ENCODE data around the gene SUN1.
A peak's percentile ranks its signal among the peaks of the same experiment; 100 is the strongest.

The SUN1 gene

GRCh38 chr7:908591-909357 is 76.5 kb downstream of the SUN1 start:
- peak in 4 of 5 experiments; percentile 33 to 59 (median 49) for DNase-seq

DNA sequence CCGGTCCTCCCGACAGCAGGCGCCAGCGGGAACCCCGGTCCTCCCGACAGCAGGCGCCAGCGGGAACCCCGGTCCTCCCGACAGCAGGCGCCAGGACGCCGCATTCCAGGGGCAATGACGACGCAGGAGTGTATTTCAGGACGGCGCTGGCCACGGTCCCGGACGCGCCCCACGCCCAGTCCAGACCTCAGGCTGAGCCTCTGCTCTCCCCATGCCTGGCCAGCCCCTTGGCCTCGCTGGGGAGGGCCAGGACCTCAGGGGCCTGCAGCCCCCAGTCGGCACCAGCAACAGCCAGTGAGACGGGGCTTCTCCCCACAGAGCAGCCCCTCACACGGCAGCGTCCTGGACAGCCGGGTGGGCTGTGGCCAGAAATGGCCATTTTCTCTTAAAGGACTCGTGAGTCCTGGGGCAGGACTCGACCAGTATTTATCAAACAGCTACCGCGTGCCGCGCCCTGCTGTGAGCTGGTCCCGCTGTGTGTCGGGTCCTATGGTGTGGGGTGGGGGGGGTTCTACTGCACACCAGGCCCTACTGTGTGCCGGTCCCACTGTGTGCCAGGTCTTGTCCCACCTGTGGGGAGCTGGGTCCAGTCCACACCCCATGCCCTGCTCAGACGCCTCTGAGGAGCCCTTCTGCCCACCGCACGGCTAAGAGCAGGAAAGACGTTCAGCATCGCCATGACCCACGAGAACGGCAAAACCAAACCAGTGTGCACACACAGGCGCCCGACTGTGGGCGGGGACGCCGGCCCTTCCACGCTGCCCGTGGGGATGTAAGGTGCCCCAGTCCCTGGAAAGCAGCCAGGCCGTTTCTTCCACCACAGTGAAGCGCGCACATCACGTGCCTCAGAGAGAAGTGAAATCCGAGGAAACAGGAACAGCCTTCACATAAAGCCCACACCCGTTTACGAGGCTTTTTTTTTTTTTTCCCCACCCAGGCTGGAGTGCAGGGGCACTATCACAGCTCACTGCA is 77.4 kb downstream of the SUN1 start:
- peak in 1 of 5 experiments; percentile 27 for DNase-seq

DNA sequence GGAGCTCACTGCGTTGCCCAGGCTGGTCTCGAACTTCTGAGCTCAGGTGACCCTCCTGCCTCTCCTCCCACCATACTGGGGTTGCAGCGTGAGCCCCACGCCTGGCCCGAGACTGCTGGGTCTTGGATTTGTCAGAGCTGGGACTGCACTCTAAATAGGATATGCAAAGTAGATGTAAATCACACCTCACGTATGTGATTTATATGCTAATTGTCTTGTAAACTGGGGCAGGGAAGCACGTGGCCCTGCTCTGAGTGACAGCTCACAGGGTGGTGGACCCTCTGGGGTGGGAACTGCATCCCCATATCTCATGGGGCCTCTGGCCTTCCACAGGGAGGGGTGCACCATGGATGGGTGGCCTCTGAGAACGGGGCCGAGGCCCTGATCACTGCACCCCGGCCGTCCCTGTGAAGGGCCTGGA is 78.2 kb downstream of the SUN1 start:
- no peak for DNase-seq

- DNase-seq, result no peak
Observed at GRCh38 chr7:910931-911431, 78.7 kb downstream of the SUN1 start.

- DNase-seq, result no peak
Observed at GRCh38 chr7:911791-912480, 79.7 kb downstream of the SUN1 start.

DNA sequence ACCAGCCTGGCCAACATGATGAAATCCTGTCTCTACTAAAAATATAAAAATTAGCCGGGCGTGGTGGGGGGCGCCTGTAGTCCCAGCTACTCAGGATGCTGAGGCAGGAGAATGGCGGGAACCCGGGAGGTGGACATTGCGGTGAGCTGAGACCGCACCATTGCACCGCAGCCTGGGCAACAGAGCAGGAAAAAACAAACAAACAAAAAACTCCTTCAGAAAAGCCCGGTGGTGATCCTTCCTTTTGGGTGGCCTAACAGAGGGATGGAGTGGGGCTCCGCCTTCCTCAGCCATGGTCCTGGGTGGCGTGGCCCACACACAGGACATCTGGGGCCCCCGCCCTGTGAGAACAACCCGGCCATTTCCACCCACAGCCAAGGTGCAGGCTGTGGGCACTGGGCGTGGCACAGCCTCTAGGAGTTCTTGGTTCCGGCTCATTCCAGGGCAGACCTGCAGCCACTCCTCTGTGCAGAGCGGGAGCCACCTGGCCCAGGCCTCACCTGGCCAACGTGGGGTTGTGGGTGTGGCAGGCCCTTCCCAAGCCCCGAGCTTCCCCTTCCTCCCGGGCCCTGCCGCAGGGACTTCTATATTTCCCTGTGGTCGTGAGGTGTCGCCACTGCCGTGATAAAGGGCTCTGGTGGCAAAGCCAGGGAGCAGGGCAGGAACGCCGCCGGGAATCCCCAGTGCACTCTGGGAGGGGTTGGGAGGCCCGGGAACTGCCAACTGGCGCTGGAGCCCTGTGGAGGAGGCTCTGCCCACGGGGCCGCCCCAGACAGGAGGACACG is 81.7 kb downstream of the SUN1 start:
- DNase-seq, result no peak

- DNase-seq, result no peak
Observed at GRCh38 chr7:914521-915194, 82.4 kb downstream of the SUN1 start.

DNA sequence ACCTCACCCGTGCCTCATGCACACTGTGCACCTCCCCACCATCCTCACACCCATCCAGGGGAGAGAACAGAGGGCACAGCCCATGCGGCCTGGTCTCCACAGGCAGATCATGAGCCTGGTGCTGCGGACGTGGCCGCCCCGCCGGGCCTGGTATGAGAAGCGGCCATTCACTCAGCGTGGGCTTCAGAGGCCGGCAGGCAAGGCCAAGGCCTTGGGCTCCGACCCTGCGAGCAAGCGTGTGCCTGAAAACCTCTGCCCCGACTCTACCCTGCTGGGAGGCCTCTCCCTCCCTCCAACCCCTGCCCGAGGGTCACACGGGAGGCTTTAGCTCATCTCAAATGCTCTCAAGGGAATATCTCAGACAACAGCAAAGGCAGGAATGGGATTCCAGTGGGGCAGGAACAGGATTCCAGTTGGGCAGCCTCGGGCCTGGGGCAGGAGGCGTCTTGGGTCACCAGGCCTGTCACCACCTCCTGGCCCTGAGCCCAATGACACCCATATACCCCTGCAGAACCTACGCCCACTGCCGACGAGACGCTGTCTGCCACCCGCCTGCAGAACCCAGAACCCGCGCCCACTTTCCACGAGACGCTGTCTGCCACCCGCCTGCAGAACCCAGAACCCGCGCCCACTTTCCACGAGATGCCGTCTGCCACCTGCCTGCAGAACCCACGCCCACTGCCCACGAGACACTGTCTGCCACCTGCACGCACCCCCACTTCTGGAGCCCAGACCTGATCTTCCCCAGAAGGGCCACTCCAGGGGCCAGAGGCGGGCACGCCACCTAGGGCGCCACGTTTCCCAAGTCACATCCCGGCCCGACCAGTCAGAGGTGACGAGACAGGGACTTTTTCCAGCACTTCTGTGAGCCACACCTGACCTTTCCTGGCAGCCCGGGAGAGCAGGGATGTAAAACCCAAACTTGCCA is 83.3 kb downstream of the SUN1 start:
- no peak for DNase-seq

DNA sequence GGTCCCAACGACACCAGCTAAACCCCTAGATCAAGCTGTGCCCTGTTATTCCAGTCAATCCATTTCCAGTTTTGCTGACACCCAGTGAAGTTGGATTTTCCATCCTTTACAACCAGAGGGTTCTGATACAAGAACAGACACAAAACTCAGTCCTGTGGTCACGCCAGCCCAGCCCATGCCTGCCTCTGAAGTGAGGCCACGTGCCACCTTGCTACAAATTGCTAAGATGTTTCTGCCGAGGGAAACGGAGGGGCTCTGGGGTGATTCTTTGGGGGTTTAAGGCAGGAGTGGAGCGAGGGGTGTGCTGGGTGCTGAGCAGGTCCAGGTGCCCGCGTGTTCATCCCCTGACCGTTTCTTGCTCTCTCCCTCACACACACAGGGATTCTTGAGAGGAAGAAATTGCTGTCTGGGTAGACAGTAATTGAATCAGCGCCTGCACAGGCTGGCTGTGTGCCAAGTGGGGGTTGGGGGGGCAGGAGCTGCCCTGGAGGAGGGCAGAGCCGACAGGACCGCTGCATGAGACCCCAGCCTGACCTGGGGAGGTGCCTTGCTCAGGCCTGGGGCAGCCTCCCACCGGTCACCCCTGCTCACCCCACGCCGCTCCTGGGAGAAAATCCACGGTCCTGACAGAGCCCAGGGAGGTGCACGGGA is 84.1 kb downstream of the SUN1 start:
- no peak for DNase-seq

- peak in 1 of 5 experiments; percentile 1 for DNase-seq
Observed at GRCh38 chr7:917255-918117, 85.2 kb downstream of the SUN1 start.

DNA sequence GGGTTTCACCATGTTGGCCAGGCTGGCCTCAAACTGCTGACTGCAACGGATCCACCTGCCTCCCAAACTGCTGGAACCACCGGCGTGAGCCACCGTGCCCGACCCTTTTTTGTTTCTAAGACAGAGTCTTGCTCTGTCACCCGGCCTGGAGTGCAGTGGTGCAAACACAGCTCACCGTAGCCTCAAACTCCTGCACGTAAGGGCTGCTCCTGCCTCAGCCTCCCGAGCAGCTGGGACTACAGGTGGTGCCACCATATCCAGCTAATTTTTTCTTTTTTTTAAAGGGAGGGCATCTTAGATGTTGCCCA is 85.8 kb downstream of the SUN1 start:
- DNase-seq, result no peak

- peak in 1 of 5 experiments; percentile 3 for DNase-seq
Observed at GRCh38 chr7:918441-919113, 86.3 kb downstream of the SUN1 start.

GRCh38 chr7:919114-919442 is 86.8 kb downstream of the SUN1 start:
- DNase-seq, result peak in 1 of 5 experiments; percentile 3

- DNase-seq, result peak in 1 of 5 experiments; percentile 8
Observed at GRCh38 chr7:919924-920341, 87.7 kb downstream of the SUN1 start.

DNA sequence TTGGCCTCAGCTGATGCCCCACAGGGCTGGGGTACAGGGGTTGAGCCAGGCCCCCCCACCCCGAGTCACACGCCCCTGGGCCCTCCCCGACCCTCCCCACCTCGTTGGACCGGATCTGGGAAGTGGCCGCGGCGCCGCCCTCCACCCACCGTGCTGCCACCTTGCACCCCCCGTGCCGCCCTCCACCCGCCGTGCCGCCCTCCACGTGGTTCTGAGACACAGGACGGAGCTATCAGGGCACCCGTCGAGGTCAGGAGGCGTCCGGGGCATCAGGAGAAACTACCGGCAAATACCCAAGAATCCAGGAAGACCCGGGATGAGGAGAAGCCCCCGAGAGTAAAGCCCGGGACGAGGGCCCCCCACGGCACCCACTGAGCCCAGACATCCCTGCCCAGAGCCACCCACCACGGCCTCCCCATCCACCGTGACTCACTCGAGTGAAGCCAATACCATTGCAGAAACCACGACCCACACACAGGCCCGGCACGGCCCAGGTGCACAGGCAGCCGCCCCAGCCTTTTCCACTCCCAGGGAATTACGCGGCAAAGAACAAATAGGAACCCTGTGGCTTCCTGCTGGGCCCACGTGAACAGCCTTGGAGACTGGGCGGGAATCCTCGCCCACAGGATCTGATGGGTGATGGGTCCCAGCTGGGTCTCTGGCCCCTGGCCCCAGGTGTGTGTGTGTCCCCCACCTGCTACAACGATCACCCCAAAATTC is 88.2 kb downstream of the SUN1 start:
- DNase-seq, result peak in 2 of 5 experiments; percentile 3 to 5

- peak in 1 of 5 experiments; percentile 4 for DNase-seq
Observed at GRCh38 chr7:921071-921461, 88.8 kb downstream of the SUN1 start.

GRCh38 chr7:921581-922333 is 89.5 kb downstream of the SUN1 start:
- DNase-seq, result peak in 2 of 5 experiments; percentile 4 to 6
